Left lung (tissue), 10 donors: ENCODE results near the gene SLIT2. TPM values are rescaled to one million over a fixed set of nuclear protein-coding genes. Genes with fewer than 3 reads are reported as not detected.

Experiments used
- ATAC-seq: fragments of 200-7000 bp; cut with Tn5 transposase; one replicate; pipeline ENCODE4 v1.9.1; 2020; ENCODE audit warnings: moderate library complexity
- DNase-seq, 4 donors: peaks; one replicate each; pipeline ENCODE4 v3.0.0-alpha.2; 2013 to 2020
- H3K27ac ChIP-seq, 2 donors: fragments of 200-600 bp; sonication (generic) in 1 of 2; one replicate each; pipeline versions ENCODE4 v1.5.0 to v1.8.0; 2020 to 2021
- H3K27me3 ChIP-seq, 2 donors: fragments of 200-600 bp; sonication (generic) in 1 of 2; one replicate each; pipeline versions ENCODE4 v1.5.0 to v1.8.0; 2020 to 2021
- H3K36me3 ChIP-seq, 2 donors: fragments of 200-600 bp; sonication (generic) in 1 of 2; one replicate each; pipeline versions ENCODE4 v1.5.0 to v1.8.0; 2020 to 2021
- H3K4me1 ChIP-seq, 2 donors: fragments of 200-600 bp; one replicate each; pipeline ENCODE4 v1.8.0; 2021
- H3K4me3 ChIP-seq, 2 donors: fragments of 200-600 bp; sonication (generic) in 1 of 2; one replicate each; pipeline versions ENCODE4 v1.5.0 to v1.8.0; 2020 to 2021; ENCODE audit warnings: mild to moderate bottlenecking in 1 of 2
- H3K9me3 ChIP-seq, 2 donors: fragments of 200-600 bp; sonication (generic) in 1 of 2; one replicate each; pipeline versions ENCODE4 v1.5.0 to v1.8.0; 2020 to 2021
- intact Hi-C, 2 donors: fragments of 100-400 bp; cut with DNase I; formaldehyde crosslinking; loops; one replicate each; pipeline versions ENCODE4 v1.11.2 to v1.14.2; 2022
- polyA plus RNA-seq, 6 donors: library from polyadenylated mRNA; unstranded; fragments of 120-200 nt; gene quantifications; one replicate each; pipeline ENCODE4 v1.2.1, GENCODE V29; 2013; ENCODE audit not compliant: insufficient read length in 6 of 6
- total RNA-seq, 2 donors: library from RNA; stranded (reverse); fragmentation: NEBNext Ultra II Directional; extraction: Animal tissue kit (Norgen Biotek cat#: 25700); gene quantifications; one replicate each; pipeline ENCODE4 v1.2.1, GENCODE V29; 2021
- TF ChIP-seq, protein P1 (sequence below), 2 donors: fragments of 200-600 bp; sonication (generic) in 1 of 2; IDR thresholded peaks; one replicate each; pipeline versions ENCODE4 v1.5.0 to v1.8.0; 2021; ENCODE audit warnings: antibody characterized with exemption in 2 of 2
- donor health status: DM: no; HTN: yes; CAD: no.
- donor health status: DM: no; HTN: no; CAD: no.

SLIT2 gene
- total and polyA plus RNA-seq, 8 donors = 56.9 to 175 (median 153) TPM

GRCh38 chr4:20219521-20219920 lies 32.2 kb upstream of the SLIT2 start:
- Histone ChIP-seq H3K4me3 (no peak overlapping the region), H3K36me3 (no peaks in the 10 kb centered on the region), H3K4me1 (no peaks in the 10 kb centered on the region), H3K27me3 (no peaks in the 10 kb centered on the region), H3K9me3 (peaks cover 0 to 7% of the 10 kb centered on the region in 2 donors), H3K27ac (no peak overlapping the region)
- TF ChIP-seq, protein P1, sequence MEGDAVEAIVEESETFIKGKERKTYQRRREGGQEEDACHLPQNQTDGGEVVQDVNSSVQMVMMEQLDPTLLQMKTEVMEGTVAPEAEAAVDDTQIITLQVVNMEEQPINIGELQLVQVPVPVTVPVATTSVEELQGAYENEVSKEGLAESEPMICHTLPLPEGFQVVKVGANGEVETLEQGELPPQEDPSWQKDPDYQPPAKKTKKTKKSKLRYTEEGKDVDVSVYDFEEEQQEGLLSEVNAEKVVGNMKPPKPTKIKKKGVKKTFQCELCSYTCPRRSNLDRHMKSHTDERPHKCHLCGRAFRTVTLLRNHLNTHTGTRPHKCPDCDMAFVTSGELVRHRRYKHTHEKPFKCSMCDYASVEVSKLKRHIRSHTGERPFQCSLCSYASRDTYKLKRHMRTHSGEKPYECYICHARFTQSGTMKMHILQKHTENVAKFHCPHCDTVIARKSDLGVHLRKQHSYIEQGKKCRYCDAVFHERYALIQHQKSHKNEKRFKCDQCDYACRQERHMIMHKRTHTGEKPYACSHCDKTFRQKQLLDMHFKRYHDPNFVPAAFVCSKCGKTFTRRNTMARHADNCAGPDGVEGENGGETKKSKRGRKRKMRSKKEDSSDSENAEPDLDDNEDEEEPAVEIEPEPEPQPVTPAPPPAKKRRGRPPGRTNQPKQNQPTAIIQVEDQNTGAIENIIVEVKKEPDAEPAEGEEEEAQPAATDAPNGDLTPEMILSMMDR (IDR thresholded peaks at IDR 0.05) = no peak
- DNase-seq (no peak), ATAC-seq (no peak)
- intact Hi-C loops = no loop called here

GRCh38 chr4:20237894-20238537 lies 13.7 kb upstream of the SLIT2 start:
- Histone ChIP-seq H3K4me1 (no peaks in the 10 kb centered on the region), H3K9me3 (no peaks in the 10 kb centered on the region), H3K27me3 (no peaks in the 10 kb centered on the region), H3K36me3 (no peaks in the 10 kb centered on the region), H3K27ac (no peak overlapping the region), H3K4me3 (no peak overlapping the region)
- no peak for ATAC-seq
- TF ChIP-seq, protein P1 (IDR thresholded peaks at IDR 0.05) = no peak
- intact Hi-C loops = no loop called here
- DNase-seq = no peak

GRCh38 chr4:20248155-20248558 lies 3.5 kb upstream of the SLIT2 start:
- ATAC-seq = peak; percentile 29
- peak in 1 of 4 donors; percentile 70 for DNase-seq
- no peak overlapping the region for H3K27ac ChIP-seq
- H3K4me3 ChIP-seq = no peak overlapping the region
- TF ChIP-seq, protein P1 (IDR thresholded peaks at IDR 0.05) = peak; percentile 31 to 63
- H3K9me3 ChIP-seq = no peaks in the 10 kb centered on the region
- intact Hi-C loops = loop anchor here in 1 of 2 donors (10.0 kb wide), 1 partner anchor 1023 kb away; no protein-coding TSS in a partner anchor
- H3K27me3 ChIP-seq = peaks cover 1 to 34% of the 10 kb centered on the region in 2 donors
- H3K36me3 ChIP-seq = no peaks in the 10 kb centered on the region
- H3K4me1 ChIP-seq = peaks cover 0 to 9% of the 10 kb centered on the region in 2 donors

DNA sequence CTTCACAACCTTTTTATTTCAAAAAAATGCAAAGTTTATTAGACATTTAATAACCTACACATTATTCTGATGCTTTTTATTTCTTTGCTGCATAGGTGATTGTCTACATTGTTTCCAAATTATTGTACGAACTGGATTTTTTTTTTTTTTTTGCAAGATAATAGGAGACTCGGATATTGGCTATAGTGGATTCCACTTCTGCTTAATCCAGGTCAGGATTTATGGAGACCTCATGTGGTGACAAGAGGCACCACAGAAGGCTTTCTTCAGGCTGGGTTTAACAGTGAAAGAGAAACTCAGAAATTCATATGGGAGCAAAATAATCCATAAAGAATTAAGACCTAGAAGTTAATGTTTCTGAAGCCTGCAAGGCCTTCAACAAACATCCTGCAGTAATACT lies 2.4 kb upstream of the SLIT2 start:
- TF ChIP-seq, protein P1 (IDR thresholded peaks at IDR 0.05) = peak; percentile 14 to 27
- Histone ChIP-seq H3K9me3 (no peaks in the 10 kb centered on the region), H3K4me3 (no peak overlapping the region), H3K36me3 (no peaks in the 10 kb centered on the region), H3K27ac (no peak overlapping the region), H3K4me1 (peaks cover 0 to 14% of the 10 kb centered on the region in 2 donors), H3K27me3 (peaks cover 12 to 46% of the 10 kb centered on the region in 2 donors)
- intact Hi-C loops = loop anchor here in 1 of 2 donors (10.0 kb wide), 1 partner anchor 1025 kb away; no protein-coding TSS in a partner anchor
- ATAC-seq = no peak
- peak in 1 of 4 donors; percentile 51 for DNase-seq

DNA sequence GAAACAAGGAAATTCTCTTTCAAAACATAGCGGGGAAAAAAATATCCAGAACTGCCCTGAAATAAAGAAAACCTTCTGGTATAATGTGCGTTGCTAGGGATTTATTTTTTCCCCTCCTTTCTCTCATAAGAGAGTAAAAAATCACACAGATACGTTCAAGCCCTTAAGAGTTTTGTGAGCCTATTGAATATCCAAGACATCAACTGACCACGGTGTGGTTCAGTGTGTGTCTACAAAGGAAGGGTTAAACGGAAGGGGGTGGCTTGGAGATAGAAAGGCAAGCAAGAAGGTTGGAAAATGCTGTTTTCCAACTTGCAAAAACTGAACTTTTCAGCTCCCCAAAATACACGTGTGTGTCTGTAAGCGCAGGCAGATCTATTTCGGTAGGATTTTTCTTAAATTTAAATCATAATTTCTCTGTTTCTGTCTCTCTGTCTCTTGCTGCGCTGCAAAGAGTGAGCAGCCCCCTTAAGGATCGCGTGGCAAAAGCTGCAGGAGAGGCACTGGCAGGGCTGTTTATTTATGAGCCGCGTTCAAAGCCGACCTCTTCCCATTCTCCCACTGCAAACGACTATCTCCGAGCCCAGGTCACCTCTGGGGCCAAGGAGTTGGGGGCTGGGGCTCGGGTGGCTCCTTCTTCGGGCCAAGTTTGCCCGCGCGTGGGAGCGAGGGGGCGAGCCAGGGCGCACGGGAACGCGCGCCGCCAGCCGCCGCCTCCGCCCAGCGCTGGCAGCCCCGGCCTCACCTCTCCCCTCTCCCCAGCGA lies 492 bp upstream of the SLIT2 start:
- Histone ChIP-seq H3K27ac (peak overlapping the region; percentile 50 to 57), H3K9me3 (no peaks in the 10 kb centered on the region), H3K27me3 (peaks cover 18 to 64% of the 10 kb centered on the region in 2 donors), H3K4me3 (peak overlapping the region; percentile 47 to 51), H3K4me1 (peaks cover 0 to 14% of the 10 kb centered on the region in 2 donors), H3K36me3 (no peaks in the 10 kb centered on the region)
- TF ChIP-seq, protein P1 (IDR thresholded peaks at IDR 0.05) = no peak
- intact Hi-C loops = no loop called here
- ATAC-seq (no peak), DNase-seq (no peak)
